Body of pancreas (tissue), 4 donors: ENCODE results near the gene OR13C2. TPM values are rescaled to one million over a fixed set of nuclear protein-coding genes. Genes with fewer than 3 reads are reported as not detected.

Source experiments
- ATAC-seq: fragments of 150-250 bp; one replicate; pipeline ENCODE4 v1.9.1; 2016
- DNase-seq, 4 donors: peaks; one replicate each; pipeline ENCODE4 v3.0.0-alpha.2; 2019
- H3K27ac ChIP-seq, 4 donors: fragments of 200-600 bp; sonication (generic); 1 replicate in 3 of 4; 2 replicates in 1 of 4; pipeline versions ENCODE4 v1.5.1 to v1.6.1; 2016 to 2019; ENCODE audit warnings: mild to moderate bottlenecking in 1 of 4, mixed read lengths in 1 of 4, moderate library complexity in 1 of 4
- H3K27me3 ChIP-seq, 2 donors: fragments of 200-600 bp; sonication (generic); one replicate each; pipeline ENCODE4 v1.6.0; 2016; ENCODE audit warnings: mild to moderate bottlenecking in 1 of 2
- H3K36me3 ChIP-seq, 2 donors: fragments of 200-600 bp; sonication (generic); replicated peaks in 1 of 2; 2 replicates each; pipeline ENCODE4 v1.5.1; 2016; ENCODE audit warnings: low read depth in 2 of 2; ENCODE audit not compliant: insufficient read depth in 1 of 2
- H3K4me1 ChIP-seq: fragments of 200-600 bp; sonication (generic); one replicate; pipeline ENCODE4 v1.6.0; 2016
- H3K4me3 ChIP-seq, 2 donors: fragments of 200-600 bp; sonication (generic); 1 replicate in 1 of 2; 2 replicates in 1 of 2; pipeline ENCODE4 v1.5.1; 2016 to 2019
- H3K9me3 ChIP-seq, 3 donors: fragments of 200-600 bp; sonication (generic); 1 replicate in 2 of 3; 2 replicates in 1 of 3; pipeline ENCODE4 v1.5.1; 2016
- CTCF ChIP-seq, 7 experiments: fragments of 450-650 bp in 4 of 7; fragments of 200-600 bp in 3 of 7; sonication (generic) in 3 of 7; IDR thresholded peaks; one replicate each; pipeline ENCODE4 v1.5.1; 2016 to 2019; ENCODE audit warnings: antibody characterized with exemption in 7 of 7
- POLR2A ChIP-seq, 3 donors: fragments of 450-650 bp; IDR thresholded peaks; one replicate each; pipeline ENCODE4 v1.6.1; 2016; ENCODE audit warnings: antibody characterized with exemption in 3 of 3, mild to moderate bottlenecking in 2 of 3
- WGBS, 2 donors: methylation state at CpG; one replicate each; pipeline ENCODE4 v1.1.5; 2017; 5-methylcytosine and 5-hydroxymethylcytosine counted together
- intact Hi-C: fragments of 100-400 bp; cut with DNase I; formaldehyde crosslinking; loops from one replicate; pipeline ENCODE4 v1.15.1; 2023
- total RNA-seq, 2 donors: library from RNA; depleted of rRNA; stranded (reverse); fragments of >200 nt; gene quantifications; one replicate each; pipeline ENCODE4 v1.1.0, GENCODE V29; 2016

The OR13C2 gene
- total RNA-seq, 2 donors from 2014 or later: not detected

- Histone ChIP-seq H3K9me3 (no peaks in the 10 kb centered on the region), H3K36me3 (no peaks in the 10 kb centered on the region), H3K4me1 (no peaks in the 10 kb centered on the region), H3K27me3 (no peaks in the 10 kb centered on the region), H3K4me3 (no peak overlapping the region), H3K27ac (no peak overlapping the region)
- intact Hi-C loops: no loop called here
- TF ChIP-seq CTCF (IDR thresholded peaks at IDR 0.05) (no peak), POLR2A (IDR thresholded peaks at IDR 0.05) (no peak)
- WGBS, 2 donors: 38 to 50% methylated on average over 1 of the region's 1 CpG
- no peak for DNase-seq
- no peak for ATAC-seq
Observed at GRCh38 chr9:104572612-104573011, 32.8 kb downstream of the OR13C2 start.

GRCh38 chr9:104568868-104569267, 36.6 kb downstream of the OR13C2 start, which contains the start of gene OR13C8:
TSS of gene OR13C8 (plus strand) at chr9:104569168. CDS start at chr9:104569168, 0 bp downstream.
- no peak for DNase-seq

GRCh38 chr9:104564358-104564757, 41.1 kb downstream of the OR13C2 start:
- no peak overlapping the region for H3K27ac ChIP-seq
- intact Hi-C loops: no loop called here
- no peak for TF ChIP-seq POLR2A (IDR thresholded peaks at IDR 0.05)
- TF ChIP-seq CTCF (IDR thresholded peaks at IDR 0.05): no peak

More at GRCh38 chr9:104568868-104569267, 36.6 kb downstream of the OR13C2 start, which contains the start of gene OR13C8:
- Histone ChIP-seq H3K27me3 (no peaks in the 10 kb centered on the region), H3K27ac (no peak within 1 kb of the TSS), H3K4me1 (no peaks in the 10 kb centered on the region), H3K36me3 (no peaks in the 10 kb centered on the region), H3K9me3 (no peaks in the 10 kb centered on the region), H3K4me3 (no peak within 1 kb of the TSS)
- intact Hi-C loops: no loop called here
- ATAC-seq: no peak
- WGBS, 2 donors: 81 to 86% methylated on average over 4 of the region's 4 CpGs
- TF ChIP-seq POLR2A (IDR thresholded peaks at IDR 0.05) (no peak), CTCF (IDR thresholded peaks at IDR 0.05) (no peak)

GRCh38 chr9:104556830-104557634, 48.4 kb downstream of the OR13C2 start:
- H3K4me1 ChIP-seq: no peaks in the 10 kb centered on the region
- H3K9me3 ChIP-seq: no peaks in the 10 kb centered on the region
- no peak overlapping the region for H3K4me3 ChIP-seq
- no peak overlapping the region for H3K27ac ChIP-seq
- no peaks in the 10 kb centered on the region for H3K36me3 ChIP-seq
- WGBS, 2 donors: 85 to 89% methylated on average over 8 of the region's 8 CpGs
- intact Hi-C loops: no loop called here
- TF ChIP-seq CTCF (IDR thresholded peaks at IDR 0.05) (no peak), POLR2A (IDR thresholded peaks at IDR 0.05) (no peak)
- ATAC-seq (no peak), DNase-seq (no peak)
- H3K27me3 ChIP-seq: no peaks in the 10 kb centered on the region

More at GRCh38 chr9:104564358-104564757, 41.1 kb downstream of the OR13C2 start:
- no peaks in the 10 kb centered on the region for H3K36me3 ChIP-seq
- no peak for DNase-seq
- no peaks in the 10 kb centered on the region for H3K27me3 ChIP-seq
- no peak for ATAC-seq
- H3K9me3 ChIP-seq: no peaks in the 10 kb centered on the region
- WGBS, 2 donors: 36 to 46% methylated on average over 1 of the region's 1 CpG
- H3K4me1 ChIP-seq: no peaks in the 10 kb centered on the region
- no peak overlapping the region for H3K4me3 ChIP-seq

GRCh38 chr9:104555521-104555920, 49.9 kb downstream of the OR13C2 start:
- Histone ChIP-seq H3K4me1 (no peaks in the 10 kb centered on the region), H3K27ac (no peak overlapping the region), H3K27me3 (no peaks in the 10 kb centered on the region), H3K36me3 (no peaks in the 10 kb centered on the region), H3K9me3 (no peaks in the 10 kb centered on the region), H3K4me3 (no peak overlapping the region)
- intact Hi-C loops: no loop called here
- ATAC-seq: no peak
- 88% methylated on average over 1 of the region's 1 CpG for WGBS, 2 donors
- TF ChIP-seq CTCF (IDR thresholded peaks at IDR 0.05) (no peak), POLR2A (IDR thresholded peaks at IDR 0.05) (no peak)
- no peak for DNase-seq
